Lower leg skin (tissue), 4 donors: Measurements from ENCODE around the gene MSN. TPM values are rescaled to one million over a fixed set of nuclear protein-coding genes. Genes with fewer than 3 reads are reported as not detected.

Experiments
- DNase-seq, 2 donors: peaks; one replicate each; pipeline ENCODE4 v3.0.0-alpha.2; 2019; ENCODE audit warnings: low spot score in 2 of 2
- H3K4me3 ChIP-seq: fragments of 200-600 bp; sonication (generic); 2 replicates; pipeline ENCODE4 v1.5.1; 2017; ENCODE audit warnings: mild to moderate bottlenecking, low read depth; ENCODE audit not compliant: poor library complexity, severe bottlenecking
- POLR2A ChIP-seq, 2 donors: fragments of 450-650 bp; IDR thresholded peaks; one replicate each; pipeline ENCODE4 v1.6.1; 2016 to 2017; ENCODE audit warnings: antibody characterized with exemption in 2 of 2, mild to moderate bottlenecking in 1 of 2, moderate library complexity in 1 of 2
- WGBS, 2 donors: methylation state at CpG; one replicate each; pipeline ENCODE4 v1.1.5; 2018; 5-methylcytosine and 5-hydroxymethylcytosine counted together
- intact Hi-C: fragments of 100-400 bp; cut with DNase I; formaldehyde crosslinking; loops from one replicate; pipeline ENCODE4 v1.15.0; 2023; ENCODE audit warnings: low total_unique reads
- total RNA-seq, 4 donors: library from RNA; depleted of rRNA; stranded (reverse); fragments of >200 nt; gene quantifications; one replicate each; pipeline ENCODE4 v1.1.0, GENCODE V29; 2016
- TF ChIP-seq, protein P1 (sequence below), 3 donors: fragments of 450-650 bp; IDR thresholded peaks; one replicate each; pipeline ENCODE4 v1.5.1; 2016; ENCODE audit warnings: antibody characterized with exemption in 3 of 3, mild to moderate bottlenecking in 3 of 3, moderate library complexity in 2 of 3

The MSN gene
- total RNA-seq, 4 donors from 2014 or later, result 108 to 180 (median 120) TPM

GRCh38 chrX:65707151-65707550 lies 39.7 kb downstream of the MSN start:
- 37 to 40% methylated on average over 2 of the region's 2 CpGs for WGBS, 2 donors
- no peak for DNase-seq
- no peak overlapping the region for H3K4me3 ChIP-seq
- TF ChIP-seq POLR2A (IDR thresholded peaks at IDR 0.05), result no peak
- TF ChIP-seq, protein P1, sequence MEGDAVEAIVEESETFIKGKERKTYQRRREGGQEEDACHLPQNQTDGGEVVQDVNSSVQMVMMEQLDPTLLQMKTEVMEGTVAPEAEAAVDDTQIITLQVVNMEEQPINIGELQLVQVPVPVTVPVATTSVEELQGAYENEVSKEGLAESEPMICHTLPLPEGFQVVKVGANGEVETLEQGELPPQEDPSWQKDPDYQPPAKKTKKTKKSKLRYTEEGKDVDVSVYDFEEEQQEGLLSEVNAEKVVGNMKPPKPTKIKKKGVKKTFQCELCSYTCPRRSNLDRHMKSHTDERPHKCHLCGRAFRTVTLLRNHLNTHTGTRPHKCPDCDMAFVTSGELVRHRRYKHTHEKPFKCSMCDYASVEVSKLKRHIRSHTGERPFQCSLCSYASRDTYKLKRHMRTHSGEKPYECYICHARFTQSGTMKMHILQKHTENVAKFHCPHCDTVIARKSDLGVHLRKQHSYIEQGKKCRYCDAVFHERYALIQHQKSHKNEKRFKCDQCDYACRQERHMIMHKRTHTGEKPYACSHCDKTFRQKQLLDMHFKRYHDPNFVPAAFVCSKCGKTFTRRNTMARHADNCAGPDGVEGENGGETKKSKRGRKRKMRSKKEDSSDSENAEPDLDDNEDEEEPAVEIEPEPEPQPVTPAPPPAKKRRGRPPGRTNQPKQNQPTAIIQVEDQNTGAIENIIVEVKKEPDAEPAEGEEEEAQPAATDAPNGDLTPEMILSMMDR (IDR thresholded peaks at IDR 0.05), result no peak
- intact Hi-C loops, result no loop called here

- H3K4me3 ChIP-seq, result no peak overlapping the region
- TF ChIP-seq, protein P1 (IDR thresholded peaks at IDR 0.05), result no peak
- no peak for TF ChIP-seq POLR2A (IDR thresholded peaks at IDR 0.05)
- DNase-seq, result no peak
- intact Hi-C loops, result no loop called here
- 73 to 79% methylated on average over 6 of the region's 6 CpGs for WGBS, 2 donors
Observed at GRCh38 chrX:65712005-65712806, 44.8 kb downstream of the MSN start.

- 80 to 95% methylated on average over 4 of the region's 4 CpGs for WGBS, 2 donors
- DNase-seq, result no peak
- intact Hi-C loops, result no loop called here
- no peak for TF ChIP-seq POLR2A (IDR thresholded peaks at IDR 0.05)
- TF ChIP-seq, protein P1 (IDR thresholded peaks at IDR 0.05), result no peak
- H3K4me3 ChIP-seq, result no peak overlapping the region
Observed at GRCh38 chrX:65718538-65718937, 51.1 kb downstream of the MSN start.

GRCh38 chrX:65720381-65720964 lies 53.0 kb downstream of the MSN start:
- intact Hi-C loops, result loop anchor here (10.0 kb wide), 1 partner anchor 136 kb away; no protein-coding TSS in a partner anchor
- 40 to 52% methylated on average over 2 of the region's 2 CpGs for WGBS, 2 donors
- DNase-seq, result no peak
- no peak overlapping the region for H3K4me3 ChIP-seq
- TF ChIP-seq, protein P1 (IDR thresholded peaks at IDR 0.05), result no peak
- TF ChIP-seq POLR2A (IDR thresholded peaks at IDR 0.05), result no peak

- WGBS, 2 donors, result 45 to 67% methylated on average over 2 of the region's 2 CpGs
Observed at GRCh38 chrX:65723706-65724105, 56.3 kb downstream of the MSN start.

More at GRCh38 chrX:65723706-65724105, 56.3 kb downstream of the MSN start:
- intact Hi-C loops, result loop anchor here (10.0 kb wide), 1 partner anchor 139 kb away; no protein-coding TSS in a partner anchor
- TF ChIP-seq, protein P1 (IDR thresholded peaks at IDR 0.05), result no peak
- TF ChIP-seq POLR2A (IDR thresholded peaks at IDR 0.05), result no peak
- H3K4me3 ChIP-seq, result no peak overlapping the region
- no peak for DNase-seq
